ENCODE data around the gene CST7.
"Not testable (repeated sequence)": the region's sequence is repeated elsewhere in the genome, so short reads cannot be mapped to it uniquely, and the experiment has no call there.

Gene CST7

GRCh38 chr20:24939036-24939435, 10.0 kb upstream of the CST7 start:
- Histone ChIP-seq H3K9ac (ENCODE audit: low read depth, low read length) (no peak overlapping the region), H3K4me1 (ENCODE audit: control insufficient read depth, insufficient read depth, low read length) (no peaks in the 10 kb centered on the region), H3K36me3 (ENCODE audit: insufficient read depth, low read length) (no peaks in the 10 kb centered on the region), H3K4me2 (ENCODE audit: low read length) (no peak overlapping the region), H3K4me3 (ENCODE audit: low read length) (no peak overlapping the region), H3K9me3 (replicated peaks; ENCODE audit: low read length) (no peaks in the 10 kb centered on the region), H3K27me3 (ENCODE audit: control insufficient read depth, insufficient read depth, low read length) (peaks cover 3% of the 10 kb centered on the region)

DNA sequence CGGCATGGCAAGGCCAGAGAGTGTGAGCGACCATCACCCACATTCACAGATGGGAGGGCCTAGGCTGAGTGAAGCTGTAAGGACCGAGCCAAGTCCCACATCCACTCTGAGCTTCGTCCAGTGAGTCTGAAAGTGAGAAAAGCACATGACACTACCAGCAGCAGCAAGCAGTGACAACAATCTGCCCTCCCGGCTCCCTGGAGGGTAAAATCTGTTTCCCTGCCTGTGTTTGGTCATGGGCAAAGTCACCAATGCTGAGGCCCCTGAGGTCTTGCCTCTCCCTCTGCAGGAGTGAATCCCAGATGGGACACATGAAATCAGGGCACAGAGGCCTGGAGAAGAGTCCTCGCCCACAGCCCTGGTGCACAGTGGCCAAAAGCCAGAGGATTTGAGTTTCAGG, 6.4 kb upstream of the CST7 start:
- H3K36me3 ChIP-seq (ENCODE audit: insufficient read depth, low read length) = no peaks in the 10 kb centered on the region
- no peak overlapping the region for H3K4me2 ChIP-seq (ENCODE audit: low read length)
- H3K4me1 ChIP-seq (ENCODE audit: control insufficient read depth, insufficient read depth, low read length) = no peaks in the 10 kb centered on the region
- H3K27me3 ChIP-seq (ENCODE audit: control insufficient read depth, insufficient read depth, low read length) = peaks cover 3% of the 10 kb centered on the region
- H3K9ac ChIP-seq (ENCODE audit: low read depth, low read length) = no peak overlapping the region
- H3K4me3 ChIP-seq (ENCODE audit: low read length) = no peak overlapping the region
- no peaks in the 10 kb centered on the region for H3K9me3 ChIP-seq (replicated peaks; ENCODE audit: low read length)

GRCh38 chr20:24943196-24943595, 5.9 kb upstream of the CST7 start:
- no peaks in the 10 kb centered on the region for H3K4me1 ChIP-seq (ENCODE audit: control insufficient read depth, insufficient read depth, low read length)
- no peak overlapping the region for H3K4me3 ChIP-seq (ENCODE audit: low read length)
- no peaks in the 10 kb centered on the region for H3K36me3 ChIP-seq (ENCODE audit: insufficient read depth, low read length)
- no peak overlapping the region for H3K4me2 ChIP-seq (ENCODE audit: low read length)
- no peaks in the 10 kb centered on the region for H3K9me3 ChIP-seq (replicated peaks; ENCODE audit: low read length)
- peaks cover 3% of the 10 kb centered on the region for H3K27me3 ChIP-seq (ENCODE audit: control insufficient read depth, insufficient read depth, low read length)
- no peak overlapping the region for H3K9ac ChIP-seq (ENCODE audit: low read depth, low read length)

DNA sequence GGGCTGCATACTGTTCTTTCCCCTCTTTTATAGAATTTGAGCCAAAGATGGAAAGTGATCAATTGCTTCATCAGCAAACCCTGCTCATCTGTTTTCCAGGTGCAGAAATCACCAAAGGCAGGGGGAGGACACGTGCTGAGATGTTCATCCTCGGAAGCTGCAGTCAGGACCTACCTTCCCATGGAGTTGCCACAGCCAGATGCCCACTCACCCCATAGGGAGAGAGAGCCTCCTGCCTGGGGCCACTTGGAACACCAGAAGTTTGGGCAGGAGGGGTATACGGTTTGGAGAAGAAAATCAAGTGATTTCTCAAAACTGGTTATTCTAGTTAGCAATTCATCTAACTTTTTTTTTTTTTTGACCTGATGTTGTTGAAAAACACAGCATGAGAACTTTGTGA, 5.3 kb upstream of the CST7 start:
- Histone ChIP-seq H3K36me3 (ENCODE audit: insufficient read depth, low read length) (no peaks in the 10 kb centered on the region), H3K27me3 (ENCODE audit: control insufficient read depth, insufficient read depth, low read length) (peaks cover 3% of the 10 kb centered on the region), H3K4me1 (ENCODE audit: control insufficient read depth, insufficient read depth, low read length) (no peaks in the 10 kb centered on the region), H3K4me3 (ENCODE audit: low read length) (no peak overlapping the region), H3K4me2 (ENCODE audit: low read length) (no peak overlapping the region), H3K9ac (ENCODE audit: low read depth, low read length) (no peak overlapping the region), H3K9me3 (replicated peaks; ENCODE audit: low read length) (no peaks in the 10 kb centered on the region)

GRCh38 chr20:24946376-24946775, 2.7 kb upstream of the CST7 start:
- not testable (repeated sequence) for H3K4me3 ChIP-seq (ENCODE audit: low read length)

DNA sequence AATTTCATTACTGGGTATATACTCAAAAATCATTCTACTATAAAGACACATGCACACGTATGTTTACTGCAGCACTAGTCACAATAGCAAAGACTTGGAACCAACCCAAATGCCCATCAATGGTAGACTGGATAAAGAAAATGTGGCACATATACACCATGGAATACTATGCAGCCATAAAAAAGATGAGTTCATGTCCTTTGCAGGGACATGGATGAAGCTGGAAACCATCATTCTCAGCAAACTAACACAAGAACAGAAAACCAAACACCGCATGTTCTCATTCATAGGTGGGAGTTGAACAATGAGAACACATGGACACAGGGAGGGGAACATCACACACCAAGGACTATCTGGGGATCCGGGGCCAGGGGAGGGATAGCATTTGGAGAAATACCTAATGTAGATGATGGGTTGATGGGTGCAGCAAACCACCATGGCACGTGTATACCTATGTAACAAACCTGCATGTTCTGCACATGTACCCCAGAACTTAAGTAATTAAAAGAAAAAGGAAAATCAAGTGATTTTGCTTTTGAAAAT, 602 bp upstream of the CST7 start:
- peaks cover 14% of the 10 kb centered on the region for H3K27me3 ChIP-seq (ENCODE audit: control insufficient read depth, insufficient read depth, low read length)
- not testable (repeated sequence) for H3K4me1 ChIP-seq (ENCODE audit: control insufficient read depth, insufficient read depth, low read length); H3K4me2 ChIP-seq (ENCODE audit: low read length); H3K9me3 ChIP-seq (replicated peaks; ENCODE audit: low read length); H3K9ac ChIP-seq (ENCODE audit: low read depth, low read length); H3K4me3 ChIP-seq (ENCODE audit: low read length); H3K36me3 ChIP-seq (ENCODE audit: insufficient read depth, low read length)

More at GRCh38 chr20:24946376-24946775, 2.7 kb upstream of the CST7 start:
- not testable (repeated sequence) for H3K36me3 ChIP-seq (ENCODE audit: insufficient read depth, low read length); H3K9ac ChIP-seq (ENCODE audit: low read depth, low read length); H3K9me3 ChIP-seq (replicated peaks; ENCODE audit: low read length); H3K4me2 ChIP-seq (ENCODE audit: low read length); H3K4me1 ChIP-seq (ENCODE audit: control insufficient read depth, insufficient read depth, low read length)
- peaks cover 14% of the 10 kb centered on the region for H3K27me3 ChIP-seq (ENCODE audit: control insufficient read depth, insufficient read depth, low read length)

DNA sequence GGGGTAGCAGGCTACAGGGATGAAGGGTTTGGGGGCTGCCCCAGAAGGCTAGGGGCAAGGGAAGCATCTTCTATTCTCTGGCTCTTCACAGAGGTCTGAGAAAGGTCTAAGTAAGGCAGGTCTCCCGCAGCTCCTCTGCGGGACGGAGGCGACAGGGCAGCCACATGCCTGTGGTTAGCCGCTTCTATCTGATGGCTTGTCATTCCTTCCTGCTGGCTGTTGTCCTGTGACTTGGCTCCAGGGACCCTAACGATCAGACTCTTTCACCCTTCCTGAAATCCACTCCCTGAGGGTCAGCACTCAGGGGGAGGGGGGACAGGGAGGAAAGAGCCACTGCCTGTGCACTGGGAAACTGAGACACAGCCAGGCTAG, 673 bp downstream of the CST7 start:
- Histone ChIP-seq H3K36me3 (ENCODE audit: insufficient read depth, low read length) (no peaks in the 10 kb centered on the region), H3K4me2 (ENCODE audit: low read length) (no peak overlapping the region), H3K4me1 (ENCODE audit: control insufficient read depth, insufficient read depth, low read length) (peaks cover 4% of the 10 kb centered on the region), H3K27me3 (ENCODE audit: control insufficient read depth, insufficient read depth, low read length) (peaks cover 14% of the 10 kb centered on the region), H3K4me3 (ENCODE audit: low read length) (no peak overlapping the region), H3K9me3 (replicated peaks; ENCODE audit: low read length) (no peaks in the 10 kb centered on the region), H3K9ac (ENCODE audit: low read depth, low read length) (no peak overlapping the region)

GRCh38 chr20:24950128-24950835, 1.2 kb downstream of the CST7 start:
- Histone ChIP-seq H3K4me2 (ENCODE audit: low read length) (no peak overlapping the region), H3K9me3 (replicated peaks; ENCODE audit: low read length) (no peaks in the 10 kb centered on the region), H3K27me3 (ENCODE audit: control insufficient read depth, insufficient read depth, low read length) (peaks cover 14% of the 10 kb centered on the region), H3K4me1 (ENCODE audit: control insufficient read depth, insufficient read depth, low read length) (peaks cover 4% of the 10 kb centered on the region), H3K9ac (ENCODE audit: low read depth, low read length) (no peak overlapping the region), H3K36me3 (ENCODE audit: insufficient read depth, low read length) (no peaks in the 10 kb centered on the region), H3K4me3 (ENCODE audit: low read length) (no peak overlapping the region)

DNA sequence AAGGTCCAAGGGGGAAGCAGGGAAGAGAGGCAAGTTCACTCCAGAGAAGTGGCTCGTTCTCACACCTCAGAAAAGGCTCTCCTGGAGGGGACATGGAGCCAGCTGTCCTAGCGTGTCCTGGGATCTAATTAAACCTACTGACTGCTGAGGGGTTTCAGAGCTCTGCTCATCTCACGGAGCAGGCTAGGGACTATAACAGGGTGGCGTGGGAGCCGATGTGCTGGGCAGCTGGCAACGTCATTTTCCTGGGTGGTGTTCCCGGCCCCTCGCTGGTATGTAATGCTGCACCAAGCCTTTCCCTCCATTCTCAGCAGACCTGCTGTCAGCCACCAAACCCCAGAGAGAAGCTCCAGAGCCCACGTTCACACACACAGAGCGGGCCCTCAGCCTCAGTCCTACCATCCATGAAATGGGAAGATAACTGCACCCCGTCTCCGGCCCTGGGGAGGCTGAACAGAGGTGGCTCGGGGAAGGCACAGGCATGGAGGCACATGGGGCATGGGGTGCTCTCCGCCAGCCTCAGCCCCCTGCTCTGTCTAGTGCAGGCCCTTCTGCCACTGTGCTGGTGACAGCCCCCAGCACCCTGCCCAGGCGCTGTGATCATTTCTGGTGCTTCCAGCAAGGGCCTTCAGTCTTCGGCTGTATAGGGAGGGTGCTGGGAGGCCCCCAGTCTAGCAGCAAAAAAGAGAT, 1.9 kb downstream of the CST7 start:
- H3K4me3 ChIP-seq (ENCODE audit: low read length) = no peak overlapping the region
- peaks cover 4% of the 10 kb centered on the region for H3K4me1 ChIP-seq (ENCODE audit: control insufficient read depth, insufficient read depth, low read length)
- no peak overlapping the region for H3K9ac ChIP-seq (ENCODE audit: low read depth, low read length)
- no peaks in the 10 kb centered on the region for H3K9me3 ChIP-seq (replicated peaks; ENCODE audit: low read length)
- peaks cover 4% of the 10 kb centered on the region for H3K36me3 ChIP-seq (ENCODE audit: insufficient read depth, low read length)
- H3K4me2 ChIP-seq (ENCODE audit: low read length) = no peak overlapping the region
- H3K27me3 ChIP-seq (ENCODE audit: control insufficient read depth, insufficient read depth, low read length) = peaks cover 14% of the 10 kb centered on the region

- no peak overlapping the region for H3K4me3 ChIP-seq (ENCODE audit: low read length)
- H3K4me2 ChIP-seq (ENCODE audit: low read length) = no peak overlapping the region
- H3K36me3 ChIP-seq (ENCODE audit: insufficient read depth, low read length) = peaks cover 10% of the 10 kb centered on the region
- H3K4me1 ChIP-seq (ENCODE audit: control insufficient read depth, insufficient read depth, low read length) = peaks cover 4% of the 10 kb centered on the region
- no peaks in the 10 kb centered on the region for H3K9me3 ChIP-seq (replicated peaks; ENCODE audit: low read length)
- H3K9ac ChIP-seq (ENCODE audit: low read depth, low read length) = no peak overlapping the region
- H3K27me3 ChIP-seq (ENCODE audit: control insufficient read depth, insufficient read depth, low read length) = peaks cover 14% of the 10 kb centered on the region
These were observed 2.5 kb downstream of the CST7 start for GRCh38 chr20:24951536-24952083.

GRCh38 chr20:24952376-24953208, 3.5 kb downstream of the CST7 start:
- no peak overlapping the region for H3K4me2 ChIP-seq (ENCODE audit: low read length)
- no peak overlapping the region for H3K9ac ChIP-seq (ENCODE audit: low read depth, low read length)
- peaks cover 14% of the 10 kb centered on the region for H3K27me3 ChIP-seq (ENCODE audit: control insufficient read depth, insufficient read depth, low read length)
- H3K4me3 ChIP-seq (ENCODE audit: low read length) = no peak overlapping the region
- no peaks in the 10 kb centered on the region for H3K9me3 ChIP-seq (replicated peaks; ENCODE audit: low read length)
- peaks cover 4% of the 10 kb centered on the region for H3K4me1 ChIP-seq (ENCODE audit: control insufficient read depth, insufficient read depth, low read length)
- peaks cover 11% of the 10 kb centered on the region for H3K36me3 ChIP-seq (ENCODE audit: insufficient read depth, low read length)
